HG02588 (cell line): ENCODE results near the gene KPNA3.
A peak's percentile ranks its signal among the peaks of the same experiment; 100 is the strongest.
"Not testable (repeated sequence)": the region's sequence is repeated elsewhere in the genome, so short reads cannot be mapped to it uniquely, and the experiment has no call there.

Source experiments
- ATAC-seq: cut with Tn5 transposase; IDR thresholded peaks from one replicate; pipeline ENCODE4 v1.9.1; 2021; ENCODE audit warnings: mild to moderate bottlenecking, moderate library complexity; ENCODE audit not compliant: unreplicated experiment

The KPNA3 gene, protein sequence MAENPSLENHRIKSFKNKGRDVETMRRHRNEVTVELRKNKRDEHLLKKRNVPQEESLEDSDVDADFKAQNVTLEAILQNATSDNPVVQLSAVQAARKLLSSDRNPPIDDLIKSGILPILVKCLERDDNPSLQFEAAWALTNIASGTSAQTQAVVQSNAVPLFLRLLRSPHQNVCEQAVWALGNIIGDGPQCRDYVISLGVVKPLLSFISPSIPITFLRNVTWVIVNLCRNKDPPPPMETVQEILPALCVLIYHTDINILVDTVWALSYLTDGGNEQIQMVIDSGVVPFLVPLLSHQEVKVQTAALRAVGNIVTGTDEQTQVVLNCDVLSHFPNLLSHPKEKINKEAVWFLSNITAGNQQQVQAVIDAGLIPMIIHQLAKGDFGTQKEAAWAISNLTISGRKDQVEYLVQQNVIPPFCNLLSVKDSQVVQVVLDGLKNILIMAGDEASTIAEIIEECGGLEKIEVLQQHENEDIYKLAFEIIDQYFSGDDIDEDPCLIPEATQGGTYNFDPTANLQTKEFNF

DNA sequence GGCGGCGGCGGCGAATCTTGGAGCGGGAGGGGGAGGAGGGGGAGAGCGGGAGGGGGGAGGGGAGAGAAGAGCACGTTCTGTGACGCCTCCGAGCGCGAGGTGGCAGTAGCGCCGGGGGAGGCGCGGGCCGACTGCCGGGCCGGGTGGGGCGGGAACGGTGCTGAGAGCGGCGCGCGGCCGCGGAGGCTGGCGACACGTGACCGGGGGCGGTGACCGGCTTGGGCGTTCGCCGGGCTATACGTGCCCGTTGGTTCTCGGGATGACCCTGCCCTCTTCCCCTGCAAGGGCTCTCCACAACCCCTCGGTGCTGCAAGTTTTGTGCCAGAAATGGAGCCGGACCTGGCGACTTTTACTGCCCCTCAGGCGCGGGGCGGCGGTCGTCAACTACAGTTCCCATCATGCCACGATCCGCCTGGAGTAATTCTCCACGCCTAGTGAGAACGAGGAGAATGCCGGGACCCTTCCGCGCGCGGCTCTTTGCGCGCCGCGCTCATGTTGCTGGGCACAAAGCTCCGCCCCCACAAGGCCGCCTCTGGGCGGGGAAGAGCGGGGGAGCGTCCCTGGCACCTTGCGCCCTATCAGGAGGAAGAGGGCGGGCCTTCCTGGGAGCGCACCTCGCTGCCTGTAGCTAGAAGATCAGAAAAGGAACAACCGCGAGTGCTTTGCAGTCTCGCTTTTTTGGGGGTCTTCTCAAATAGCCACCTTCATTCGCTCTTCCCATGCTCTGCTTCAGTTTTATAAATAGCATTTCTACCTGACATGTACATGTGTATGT lies at the start of gene KPNA3:
TSS of gene KPNA3 (minus strand) at position 133 of the 775 bp plus-strand sequence. CDS start 176 bp downstream, outside the sequence.
- peak; percentile 87 for ATAC-seq

GRCh38 chr13:49841964-49842363 lies 49.5 kb upstream of the KPNA3 start:
- ATAC-seq, result no peak

DNA sequence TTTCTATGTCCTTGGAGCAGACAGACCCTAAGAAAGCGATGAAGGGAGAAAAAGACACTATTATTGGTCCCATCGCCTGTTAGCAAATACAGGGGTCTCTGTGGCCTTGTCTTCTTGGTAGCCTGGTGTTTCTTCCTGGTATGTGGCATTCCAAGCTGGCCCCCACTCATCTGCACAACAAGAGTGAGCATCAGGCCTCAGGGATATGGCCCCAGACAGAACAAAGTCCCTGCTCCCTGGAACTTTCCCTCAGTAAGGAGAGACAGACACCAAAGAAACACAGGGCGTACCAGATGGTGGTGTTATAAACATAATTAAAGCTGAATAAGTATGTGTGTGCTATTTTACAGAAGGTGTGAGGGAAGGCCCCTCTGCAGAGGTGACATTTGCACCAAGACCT lies 48.2 kb upstream of the KPNA3 start:
- no peak for ATAC-seq

GRCh38 chr13:49840266-49840665 lies 47.8 kb upstream of the KPNA3 start:
- ATAC-seq, result no peak

GRCh38 chr13:49838989-49839388 lies 46.5 kb upstream of the KPNA3 start:
- ATAC-seq, result no peak

DNA sequence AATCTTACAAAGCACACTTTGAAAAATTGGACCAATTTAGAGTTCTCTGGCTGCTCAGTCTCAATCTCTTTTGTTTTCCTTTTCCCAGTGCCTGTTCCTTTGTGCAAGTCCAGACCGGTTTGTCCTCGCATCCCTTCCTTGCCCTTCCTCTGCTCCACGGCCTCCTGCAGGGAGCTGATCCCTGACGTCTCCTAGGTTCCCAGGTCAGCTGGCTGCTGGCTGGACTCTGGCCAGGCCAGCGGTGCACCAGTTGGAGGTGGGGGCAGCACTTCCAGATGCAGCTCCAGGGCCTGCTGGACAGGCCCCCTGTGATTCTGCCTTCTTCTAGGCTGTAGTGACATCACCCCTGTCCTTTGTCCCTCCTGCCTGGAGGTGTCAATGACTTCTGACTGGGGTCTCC lies 44.0 kb upstream of the KPNA3 start:
- no peak for ATAC-seq

DNA sequence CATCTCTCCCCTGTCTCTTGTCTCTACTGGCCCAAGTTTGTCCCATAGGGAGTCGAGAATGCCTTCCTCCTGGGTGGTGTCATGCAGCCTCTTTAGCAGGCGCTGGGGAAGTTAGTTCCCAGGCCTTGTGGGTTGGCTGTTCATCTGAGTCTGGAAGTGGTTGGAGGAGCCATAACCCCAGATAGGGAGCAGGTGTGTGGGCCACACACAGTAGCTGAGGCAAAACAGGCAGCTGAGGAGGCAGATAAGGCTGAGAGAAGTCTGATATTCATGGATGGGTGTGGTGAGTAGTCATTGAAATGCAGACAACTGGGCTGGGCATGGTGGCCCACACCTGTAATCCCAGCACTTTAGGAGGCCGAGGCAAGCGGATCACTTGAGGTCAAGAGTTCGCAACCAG lies 40.9 kb upstream of the KPNA3 start:
- no peak for ATAC-seq

GRCh38 chr13:49831455-49831854 lies 39.0 kb upstream of the KPNA3 start:
- ATAC-seq, result no peak

DNA sequence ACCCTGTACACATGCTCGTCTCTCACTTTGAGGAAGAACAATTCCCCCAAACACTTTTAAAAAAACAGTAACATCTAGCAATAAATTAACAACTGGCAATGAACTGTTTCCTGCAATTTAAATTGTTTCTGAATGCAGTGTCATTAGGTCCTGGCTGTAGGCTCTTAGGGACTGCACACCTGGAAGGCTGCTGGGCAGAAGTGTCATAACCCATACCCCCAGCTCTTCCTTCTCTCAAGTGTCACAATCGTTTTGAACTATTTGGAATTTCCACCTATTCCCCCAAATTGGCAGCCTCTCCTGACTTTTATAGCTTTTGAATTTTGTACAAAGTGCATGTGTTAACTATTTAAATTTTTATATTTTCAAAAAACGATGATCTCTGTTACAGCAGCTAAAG lies 38.2 kb upstream of the KPNA3 start:
- no peak for ATAC-seq

DNA sequence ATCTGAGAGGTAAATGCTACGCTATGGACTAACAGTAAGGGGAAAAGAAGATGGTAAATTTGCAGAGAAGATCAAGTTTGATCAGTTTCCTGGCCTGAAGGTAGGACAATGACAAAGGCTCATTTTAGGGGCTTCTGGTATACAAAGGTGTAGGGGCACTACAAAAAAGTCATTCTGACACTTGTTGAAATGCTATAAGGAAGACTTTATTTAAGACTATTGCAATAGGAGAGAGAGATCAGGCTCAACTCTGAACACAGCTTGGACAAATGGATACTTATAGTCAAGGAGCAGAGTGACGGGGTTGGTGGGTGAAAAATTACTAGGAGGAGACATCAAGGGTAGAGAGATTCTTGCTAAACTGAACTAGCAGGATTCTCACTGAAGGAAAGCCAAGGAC lies 37.2 kb upstream of the KPNA3 start:
- no peak for ATAC-seq

GRCh38 chr13:49828453-49828852 lies 36.0 kb upstream of the KPNA3 start:
- ATAC-seq, result no peak

GRCh38 chr13:49827891-49828290 lies 35.4 kb upstream of the KPNA3 start:
- ATAC-seq, result no peak

DNA sequence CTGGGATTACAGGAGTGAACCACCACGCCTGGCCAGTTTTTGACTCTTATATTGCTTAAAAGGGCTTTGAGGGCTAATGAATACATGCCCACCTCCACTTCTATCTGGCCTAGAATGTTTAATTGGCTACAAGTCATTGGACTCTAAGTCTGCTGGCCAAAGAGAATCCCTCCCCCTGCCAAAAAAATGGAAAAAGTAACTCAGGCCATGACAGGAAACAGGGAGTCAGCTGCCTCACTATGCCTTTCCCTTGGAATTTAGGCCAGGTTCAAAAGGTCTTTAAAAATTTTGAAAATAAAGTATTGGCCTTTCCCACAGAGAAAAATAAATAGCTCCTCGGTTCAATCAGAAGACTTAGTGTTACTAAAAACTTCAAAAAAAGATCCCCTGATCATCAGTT lies 34.9 kb upstream of the KPNA3 start:
- ATAC-seq, result no peak

- no peak for ATAC-seq
These were observed 28.9 kb upstream of the KPNA3 start for GRCh38 chr13:49821216-49822009.

DNA sequence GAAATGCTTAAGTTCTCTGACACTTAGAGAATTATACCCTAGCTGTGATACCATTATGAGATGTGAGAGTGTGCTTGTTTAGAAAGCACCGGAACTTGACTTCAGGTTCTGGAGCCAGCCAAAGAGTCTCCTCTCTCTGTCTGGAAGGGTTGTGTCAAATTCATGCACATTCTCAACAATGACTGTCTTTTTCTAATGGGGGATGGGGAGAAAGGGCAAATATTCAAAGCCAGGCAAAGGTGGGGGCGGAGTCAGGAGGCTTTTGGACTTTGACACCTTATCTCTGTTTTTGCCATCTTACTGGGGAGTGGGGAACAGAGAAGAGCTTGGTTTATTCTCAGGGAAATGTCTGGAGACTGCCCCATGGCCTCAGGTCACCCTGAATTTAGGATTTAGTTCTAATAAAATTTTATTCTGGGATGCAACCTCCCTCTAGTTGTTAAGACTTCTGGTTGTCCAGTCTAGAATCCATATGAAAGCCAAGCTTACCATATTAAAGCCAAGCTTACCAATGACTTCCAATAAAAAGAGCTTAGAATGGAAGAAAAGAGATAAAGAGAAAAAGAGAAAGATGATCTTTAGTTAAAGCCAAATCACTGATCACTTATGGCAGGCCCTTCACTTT lies 28.2 kb upstream of the KPNA3 start:
- no peak for ATAC-seq

DNA sequence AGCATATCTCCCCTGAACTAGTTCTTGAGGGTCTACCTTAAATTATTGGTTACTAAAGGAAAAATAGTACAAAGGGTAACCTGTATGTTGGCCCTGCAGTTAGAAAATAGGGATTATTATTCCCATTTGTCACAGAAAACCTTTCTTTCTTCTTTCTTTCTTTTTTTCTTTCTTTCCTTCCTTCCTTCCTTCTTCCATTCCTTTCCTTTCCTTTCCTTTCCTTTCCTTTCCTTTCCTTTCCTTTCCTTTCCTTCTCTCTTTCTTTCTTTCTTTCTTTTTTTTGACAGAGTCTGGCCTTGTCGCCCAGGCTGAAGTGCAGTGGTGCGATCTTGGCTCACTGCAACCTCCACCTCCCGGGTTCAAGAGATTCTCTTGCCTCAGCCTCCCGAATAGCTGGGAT lies 23.6 kb upstream of the KPNA3 start:
- ATAC-seq, result not testable (repeated sequence)

DNA sequence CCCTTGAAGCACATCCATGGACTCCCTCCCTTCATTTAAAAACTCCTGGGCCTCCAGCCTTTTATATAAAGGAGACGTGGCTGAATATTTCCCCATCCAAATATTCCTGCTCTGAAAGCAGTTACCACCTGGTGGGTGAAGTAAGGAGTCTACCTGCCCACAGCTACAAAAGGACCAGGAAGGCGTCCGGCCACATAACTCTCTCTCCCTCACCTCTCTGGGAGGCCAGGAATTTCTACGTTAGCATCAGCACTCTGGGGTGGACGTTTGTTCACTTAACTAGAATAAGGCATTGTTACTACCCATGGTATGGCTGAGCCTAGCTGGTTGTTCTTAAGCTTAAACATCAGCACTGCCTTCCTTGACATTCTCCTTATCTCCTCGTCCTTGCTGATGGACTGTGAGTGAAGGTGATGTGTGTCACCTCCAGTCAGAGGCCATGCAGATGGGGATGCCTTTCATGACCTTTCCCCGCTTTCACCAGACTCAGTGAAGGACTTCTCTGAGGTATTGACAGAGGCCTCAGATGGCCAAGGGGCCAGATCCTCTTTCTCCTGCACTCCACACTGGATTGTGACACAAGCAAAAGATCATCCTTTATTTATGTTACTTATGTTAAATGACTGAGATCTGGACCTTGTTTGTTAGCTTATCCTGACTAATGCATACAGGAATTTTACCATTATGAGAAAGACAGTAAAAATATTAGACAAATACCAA lies 22.2 kb upstream of the KPNA3 start:
- ATAC-seq, result no peak

DNA sequence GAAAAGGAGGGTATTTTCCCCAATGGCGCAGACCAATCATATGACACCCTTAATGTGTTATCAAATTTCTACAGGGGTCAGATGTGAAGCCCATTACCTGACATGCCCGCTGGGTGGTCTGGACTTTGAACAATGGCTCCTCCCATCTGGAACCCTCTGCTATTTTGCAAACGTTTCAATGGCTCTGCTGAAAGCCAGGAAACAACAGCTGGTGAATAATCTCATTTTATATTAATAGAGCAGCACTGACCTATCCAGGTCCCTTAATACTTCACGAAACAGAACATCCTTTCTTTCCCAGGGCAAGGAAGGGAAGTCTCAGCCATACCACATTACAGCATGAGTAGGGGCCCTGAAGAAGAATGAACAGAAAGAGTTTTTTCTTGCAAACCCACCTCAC lies 20.3 kb upstream of the KPNA3 start:
- ATAC-seq, result no peak

- no peak for ATAC-seq
These were observed 19.0 kb upstream of the KPNA3 start for GRCh38 chr13:49811527-49811908.
